SK-N-DZ (cell line): Measurements from ENCODE around the gene SCRN2.

Experiments
- DNase-seq: peaks from one replicate; pipeline ENCODE4 v3.0.0-alpha.2; 2015; ENCODE audit warnings: low spot score

The SCRN2 gene

GRCh38 chr17:47821424-47822391, 19.4 kb downstream of the SCRN2 start, which contains the start of gene OSBPL7:
OSBPL7 (minus strand) TSS chr17:47821794; CDS start chr17:47820278, 1,516 bp downstream.
- DNase-seq = peak; percentile 86

GRCh38 chr17:47821031-47821423, 20.0 kb downstream of the SCRN2 start:
- DNase-seq = no peak

- no peak for DNase-seq
These were observed 20.9 kb downstream of the SCRN2 start for GRCh38 chr17:47820033-47820789.

- DNase-seq = no peak
These were observed 21.6 kb downstream of the SCRN2 start for GRCh38 chr17:47819475-47819874.

GRCh38 chr17:47818002-47818695, 22.9 kb downstream of the SCRN2 start:
- DNase-seq = no peak

GRCh38 chr17:47816947-47817346, 24.1 kb downstream of the SCRN2 start:
- no peak for DNase-seq

- DNase-seq = no peak
These were observed 24.9 kb downstream of the SCRN2 start for GRCh38 chr17:47816111-47816735.

- DNase-seq = no peak
These were observed 25.8 kb downstream of the SCRN2 start for GRCh38 chr17:47815106-47815918.

GRCh38 chr17:47813512-47814031, 27.5 kb downstream of the SCRN2 start:
- DNase-seq = no peak

- no peak for DNase-seq
These were observed 28.0 kb downstream of the SCRN2 start for GRCh38 chr17:47813077-47813476.

- no peak for DNase-seq
These were observed 28.7 kb downstream of the SCRN2 start for GRCh38 chr17:47812146-47812920.

GRCh38 chr17:47811709-47812108, 29.4 kb downstream of the SCRN2 start:
- no peak for DNase-seq

- DNase-seq = no peak
These were observed 30.0 kb downstream of the SCRN2 start for GRCh38 chr17:47810901-47811635.

- no peak for DNase-seq
These were observed 30.8 kb downstream of the SCRN2 start for GRCh38 chr17:47810200-47810821.

GRCh38 chr17:47808830-47809480, 32.1 kb downstream of the SCRN2 start:
- no peak for DNase-seq

GRCh38 chr17:47808036-47808829, 32.8 kb downstream of the SCRN2 start:
- DNase-seq = no peak

GRCh38 chr17:47807421-47807820, 33.7 kb downstream of the SCRN2 start:
- DNase-seq = no peak
